HuH-7 (cell line): ENCODE measurements around the gene DSG3.
"Not testable (repeated sequence)": the region's sequence is repeated elsewhere in the genome, so short reads cannot be mapped to it uniquely, and the experiment has no call there.

Source experiments
- DNase-seq: peaks from one replicate; pipeline ENCODE4 v3.0.0; 2011; ENCODE audit warnings: low spot score

Gene DSG3

GRCh38 chr18:31491586-31491985 lies 44.0 kb downstream of the DSG3 start:
- DNase-seq, result no peak

- no peak for DNase-seq
Observed at GRCh38 chr18:31492671-31493070, 45.1 kb downstream of the DSG3 start.

DNA sequence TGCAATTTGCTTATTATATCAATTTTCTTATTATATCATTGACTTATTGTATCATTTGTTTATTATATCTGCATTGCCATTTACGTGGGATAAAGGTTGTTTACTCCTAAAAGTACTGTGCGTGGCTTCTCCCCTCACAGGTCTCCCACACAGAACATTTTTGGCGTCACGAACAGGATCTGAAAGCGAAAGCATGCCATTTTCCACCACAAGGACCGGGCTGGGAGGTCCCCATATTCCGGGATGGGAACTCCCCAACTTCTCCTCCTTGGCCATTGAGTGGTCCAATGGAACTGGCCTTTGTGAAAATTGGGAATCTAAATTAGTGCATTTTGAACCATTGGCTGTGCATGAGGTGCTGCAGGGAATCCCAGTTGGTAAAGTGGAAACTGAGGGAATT lies 45.6 kb downstream of the DSG3 start:
- DNase-seq, result no peak

DNA sequence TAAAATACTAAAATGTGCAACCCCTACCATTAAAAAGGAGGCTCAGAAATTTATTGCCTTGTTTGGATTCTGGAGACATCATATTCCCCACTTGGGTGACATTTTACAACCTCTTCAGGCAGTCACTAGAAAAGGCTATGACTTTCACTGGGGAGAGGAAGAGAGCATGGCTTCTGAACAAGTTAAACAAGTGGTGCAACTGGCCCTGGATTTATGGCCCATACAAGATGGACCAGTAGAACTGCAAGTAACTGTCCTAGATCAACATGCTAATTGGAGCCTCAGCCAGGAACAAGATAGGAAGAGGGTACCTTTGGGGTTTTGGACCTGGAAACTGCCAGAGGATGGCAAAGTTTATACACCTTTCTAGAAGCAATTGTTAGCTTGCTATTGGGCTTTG lies 46.4 kb downstream of the DSG3 start:
- no peak for DNase-seq

- DNase-seq, result not testable (repeated sequence)
Observed at GRCh38 chr18:31494705-31495244, 47.2 kb downstream of the DSG3 start.

DNA sequence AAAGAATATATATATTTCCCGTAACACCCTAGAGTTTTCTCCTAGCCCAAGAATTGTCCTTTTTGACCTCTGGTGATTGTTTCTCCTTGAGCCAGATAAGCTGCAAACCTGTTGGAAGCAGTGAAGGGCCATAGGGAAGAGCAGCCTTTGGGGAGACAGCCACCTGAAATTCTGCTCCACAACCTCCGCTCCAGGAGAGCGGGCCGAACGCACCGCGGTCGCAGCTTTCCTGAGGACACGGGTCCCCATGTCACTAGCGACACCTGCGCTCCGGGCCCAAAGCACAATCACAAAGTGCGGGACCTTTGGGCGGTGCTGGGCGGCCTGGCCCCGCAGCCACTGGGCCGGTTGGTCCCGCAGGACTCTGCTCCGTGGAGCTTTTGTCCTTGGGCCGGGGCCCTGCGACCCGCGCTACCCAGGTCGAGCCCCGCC lies 49.9 kb downstream of the DSG3 start:
- no peak for DNase-seq

- DNase-seq, result peak; percentile 43
Observed at GRCh38 chr18:31497836-31498573, 50.5 kb downstream of the DSG3 start, which contains the start of gene DSG2. Gene DSG2 (plus strand): TSS chr18:31498177. CDS start chr18:31498252, 75 bp downstream.

DNA sequence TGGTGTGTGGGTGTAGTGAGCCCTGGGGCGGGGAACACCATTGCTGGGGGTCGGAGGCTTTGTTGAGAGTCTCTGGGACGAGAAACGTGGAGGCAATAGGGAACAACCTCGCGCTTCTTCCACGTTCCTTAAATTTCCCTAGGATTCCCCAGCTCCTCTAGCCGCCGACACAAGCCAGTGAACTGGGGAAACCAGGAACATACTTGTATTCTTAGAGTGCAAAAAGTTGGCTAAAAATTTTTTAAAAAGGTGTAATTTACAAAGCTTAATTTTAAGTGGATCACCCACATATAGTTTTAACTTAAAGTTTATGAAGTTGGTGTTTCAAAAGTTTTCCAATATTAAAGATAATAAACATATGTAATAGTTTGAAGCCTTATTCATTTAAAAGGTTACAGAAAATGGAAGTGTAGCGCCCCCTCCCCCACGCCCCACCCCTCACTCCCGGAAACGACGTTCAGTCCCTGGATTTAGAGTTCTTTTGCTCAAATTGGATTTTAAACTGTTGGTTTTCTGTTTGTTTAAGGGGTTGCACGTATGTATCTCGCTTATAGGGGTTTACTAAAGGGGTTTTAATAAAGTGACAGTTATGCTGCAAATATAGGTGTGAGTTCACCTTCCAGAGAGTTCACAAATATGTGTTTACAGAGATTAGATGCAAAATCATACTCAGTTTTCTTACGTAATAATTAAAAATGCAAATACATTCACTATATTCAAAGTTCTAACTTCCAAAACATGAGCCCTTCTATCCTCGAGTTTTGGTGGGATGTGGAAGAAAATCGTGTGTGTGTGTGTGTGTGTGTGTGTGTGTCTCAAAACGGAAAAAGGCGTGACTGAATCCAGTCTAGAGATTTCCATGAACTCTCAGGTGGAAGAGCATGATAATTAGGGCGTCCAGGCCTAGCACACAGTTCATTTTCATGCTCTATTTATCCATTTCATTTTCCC lies 51.3 kb downstream of the DSG3 start:
- no peak for DNase-seq

- DNase-seq, result no peak
Observed at GRCh38 chr18:31500051-31500688, 52.6 kb downstream of the DSG3 start.

DNA sequence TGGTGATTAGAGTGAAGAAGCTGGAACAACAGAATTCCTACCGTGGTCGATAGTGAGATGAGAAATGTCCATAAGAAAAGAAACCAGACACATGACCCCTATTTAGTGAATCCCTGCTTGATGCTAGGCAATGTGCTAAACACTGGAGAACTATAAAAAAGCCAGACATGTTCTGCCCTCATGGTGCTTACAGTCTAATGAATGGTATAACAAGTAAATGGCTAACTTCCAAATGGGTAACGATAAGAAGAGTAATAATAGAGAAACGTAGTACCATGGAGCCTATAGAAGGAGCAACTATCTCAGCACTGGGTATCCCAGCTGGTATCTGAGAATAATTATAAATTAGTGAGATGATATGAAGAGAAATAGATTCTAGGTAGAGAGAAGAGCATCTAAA lies 55.5 kb downstream of the DSG3 start:
- DNase-seq, result no peak

DNA sequence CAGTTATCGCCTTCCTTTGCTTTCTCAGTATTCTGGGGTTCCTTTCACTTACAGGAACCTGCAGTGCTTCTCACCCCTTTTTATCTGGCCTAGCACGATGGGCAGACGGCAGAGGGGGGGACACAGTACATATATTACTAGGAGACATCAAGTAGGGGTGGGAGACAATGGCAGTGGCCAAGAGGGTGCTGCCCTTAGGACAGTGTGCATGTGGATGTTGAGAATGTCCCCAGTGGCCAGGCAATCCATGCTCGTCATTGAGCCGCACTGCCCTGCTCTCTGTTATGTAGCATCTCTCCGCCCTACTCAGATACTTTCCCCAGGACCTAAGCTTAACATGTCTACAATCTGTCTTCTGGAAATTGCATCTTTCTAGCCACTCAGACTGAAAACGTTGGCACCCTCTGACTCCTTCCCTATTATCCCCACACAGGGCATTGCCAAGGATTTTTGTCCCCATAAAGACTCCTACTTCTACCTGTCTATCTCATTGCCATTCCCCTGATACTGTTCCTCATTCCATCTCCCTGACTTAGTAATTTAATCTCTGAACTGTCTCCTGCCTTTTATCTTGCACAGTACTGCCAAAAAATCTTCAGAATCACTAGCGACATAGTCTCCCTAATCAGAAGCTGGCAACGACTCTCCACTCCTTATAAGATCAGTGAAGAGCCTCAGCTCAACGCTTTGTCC lies 57.1 kb downstream of the DSG3 start:
- no peak for DNase-seq

- no peak for DNase-seq
Observed at GRCh38 chr18:31505156-31505555, 57.6 kb downstream of the DSG3 start.

- DNase-seq, result no peak
Observed at GRCh38 chr18:31506024-31506742, 58.6 kb downstream of the DSG3 start.

DNA sequence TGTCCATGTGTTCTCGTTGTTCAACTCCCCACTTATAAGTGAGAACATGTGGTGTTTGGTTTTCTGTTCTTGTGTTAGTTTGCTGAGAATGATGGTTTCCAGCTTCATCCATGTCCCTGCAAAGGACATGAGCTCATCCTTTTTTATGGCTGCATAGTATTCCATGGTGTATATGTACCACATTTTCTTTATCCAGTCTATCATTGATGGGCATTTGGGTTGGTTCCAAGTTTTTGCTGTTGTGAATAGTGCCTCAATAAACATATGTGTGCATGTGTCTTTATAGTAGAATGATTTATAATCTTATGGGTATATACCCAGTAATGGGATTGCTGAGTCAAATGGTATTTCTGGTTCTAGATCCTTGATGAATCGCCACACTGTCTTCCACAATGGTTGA lies 59.6 kb downstream of the DSG3 start:
- not testable (repeated sequence) for DNase-seq

DNA sequence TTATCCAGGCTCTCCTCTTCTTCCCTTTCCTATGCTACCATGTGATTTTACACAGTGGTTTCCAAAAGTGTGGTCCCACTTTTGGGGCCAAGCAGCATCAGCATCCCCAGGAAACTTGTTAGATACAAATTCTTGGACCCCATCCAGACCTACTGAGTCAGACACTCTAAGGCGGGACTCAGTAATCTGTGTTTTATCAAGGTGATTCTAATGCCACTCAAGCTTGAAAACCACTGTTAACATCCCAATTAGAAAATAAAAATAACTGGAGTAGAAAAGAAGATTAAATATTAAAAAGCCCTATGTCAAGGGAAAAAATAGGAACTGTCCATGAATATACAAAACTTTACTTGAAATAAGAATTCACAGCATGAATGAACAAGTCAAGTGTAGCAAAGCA lies 61.2 kb downstream of the DSG3 start:
- DNase-seq, result no peak

- DNase-seq, result no peak
Observed at GRCh38 chr18:31509571-31509970, 62.0 kb downstream of the DSG3 start.

DNA sequence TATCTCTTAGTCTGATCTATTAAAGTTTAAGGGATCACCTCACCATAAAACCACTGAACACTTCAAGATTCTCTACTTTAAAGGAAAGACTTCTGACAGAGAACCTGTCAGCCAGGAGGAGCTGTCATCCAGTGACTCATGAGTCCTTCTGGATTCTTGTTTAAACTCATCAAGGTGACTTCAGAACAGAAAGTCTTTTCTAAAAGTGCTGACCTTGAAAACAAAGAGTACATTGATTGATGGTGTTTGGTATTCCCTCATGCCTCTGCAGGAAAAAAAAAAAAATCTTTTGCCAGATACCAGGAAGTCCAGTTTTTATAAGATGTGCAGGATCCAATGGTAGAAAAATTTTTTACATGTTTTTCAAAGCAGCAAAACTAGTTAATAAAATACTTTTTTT lies 62.8 kb downstream of the DSG3 start:
- DNase-seq, result no peak

DNA sequence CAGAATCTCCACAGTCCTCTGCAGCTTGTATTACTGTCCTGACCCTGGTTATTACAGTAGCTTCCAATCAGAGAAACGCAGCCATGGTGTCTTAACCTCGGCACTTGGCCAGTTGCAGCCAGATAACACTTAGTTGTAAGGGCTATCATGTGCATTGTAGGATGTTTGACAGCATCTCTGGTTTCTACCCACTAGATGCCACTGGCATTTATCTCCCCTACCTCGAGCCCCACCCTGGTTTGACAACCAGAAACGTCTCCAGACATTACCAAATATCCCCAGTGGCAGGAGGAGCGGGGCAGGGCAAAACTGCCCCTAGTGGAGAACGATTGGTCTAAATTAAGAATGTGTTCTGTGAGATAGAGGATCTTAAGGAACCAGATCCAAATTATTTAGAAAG lies 63.6 kb downstream of the DSG3 start:
- no peak for DNase-seq

- DNase-seq, result no peak
Observed at GRCh38 chr18:31512203-31512764, 64.7 kb downstream of the DSG3 start.

DNA sequence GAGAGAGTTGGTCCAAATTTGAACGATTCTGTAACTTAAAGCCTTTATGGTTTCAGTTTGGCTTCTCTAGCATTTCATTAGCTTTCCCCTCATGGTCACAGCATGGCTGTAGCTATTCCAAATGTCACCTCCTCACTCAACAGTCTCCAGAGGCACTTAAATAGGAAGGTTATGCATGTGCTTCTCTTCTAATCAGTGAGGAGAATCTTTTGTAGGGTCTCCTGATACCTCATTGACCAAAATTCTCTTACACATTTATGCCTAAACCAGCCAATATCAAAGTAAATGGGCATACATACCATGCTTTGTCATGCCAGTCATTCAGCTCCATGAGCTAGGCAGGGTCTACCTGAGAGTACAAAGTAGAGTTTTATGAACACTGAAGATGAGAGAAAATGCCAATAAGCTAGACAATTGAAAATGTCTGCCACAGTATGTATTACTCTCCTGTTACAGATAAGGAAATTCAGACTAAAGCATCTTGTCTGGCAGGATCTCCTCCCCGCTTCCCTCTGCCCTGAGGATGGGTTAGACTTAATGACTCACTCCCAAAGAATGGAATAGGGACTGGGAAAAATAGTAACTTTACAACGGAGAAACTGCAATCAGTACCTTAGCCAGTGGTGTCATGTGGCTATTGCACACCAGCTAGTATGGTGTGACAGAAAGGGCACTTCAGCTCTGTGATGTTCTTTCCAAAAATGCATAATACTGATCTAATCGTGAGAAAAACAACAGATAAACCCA lies 65.8 kb downstream of the DSG3 start:
- DNase-seq, result no peak
